Caco-2 (cell line): ENCODE measurements around the gene BPIFA2. TPM values are rescaled to one million over a fixed set of nuclear protein-coding genes. Genes with fewer than 3 reads are reported as not detected.
"Not testable (repeated sequence)": the region's sequence is repeated elsewhere in the genome, so short reads cannot be mapped to it uniquely, and the experiment has no call there.

Experiments used
- Bru-seq: library from RNA; stranded (reverse); fragments of 400-500 nt; gene quantifications from one replicate; lab custom pipeline; 2021; lab: Mats Ljungman, UMichigan
- BruChase-seq, 2 experiments: library from RNA; stranded (reverse); fragments of 400-500 nt; gene quantifications; one replicate each; lab custom pipeline; 2021; lab: Mats Ljungman, UMichigan
- BruUV-seq: library from RNA; stranded (reverse); fragments of 400-500 nt; replicated peaks from 2 replicates; lab custom pipeline; 2021; lab: Mats Ljungman, UMichigan
- CTCF ChIA-PET: fragments of 300-600 bp; sonication (Branson Sonifier 250); formaldehyde crosslinking; loops from one replicate; lab custom pipeline; 2022; ENCODE audit warnings: antibody characterized with exemption; lab: Charles Lee
- POLR2A ChIA-PET: fragments of 300-600 bp; sonication (Branson Sonifier 250); formaldehyde crosslinking; loops from one replicate; lab custom pipeline; 2022; ENCODE audit warnings: antibody characterized with exemption; lab: Charles Lee
- DNase-seq, 2 experiments: peaks; one replicate each; pipeline versions ENCODE4 v3.0.0 to v3.0.0-alpha.2; 2020 to 2022
- H3K27me3 ChIP-seq: replicated peaks from 2 replicates; pipeline ENCODE4 v1.6.0; 2011; ENCODE audit warnings: low read length; ENCODE audit not compliant: control insufficient read depth, insufficient read depth
- H3K36me3 ChIP-seq: 2 replicates; pipeline ENCODE4 v1.5.1; 2011; ENCODE audit warnings: low read length; ENCODE audit not compliant: control insufficient read depth, insufficient read depth
- H3K4me1 ChIP-seq: fragments of 250-450 bp; sonication (Bioruptor Pico); 2 replicates; pipeline ENCODE4 v1.5.1; 2020; ENCODE audit warnings: mild to moderate bottlenecking
- H3K4me3 ChIP-seq: 2 replicates; pipeline ENCODE4 v1.5.1; 2011; ENCODE audit warnings: low read depth, mild to moderate bottlenecking, control low read depth, low read length
- H3K9me3 ChIP-seq: fragments of 250-450 bp; sonication (Bioruptor Pico); 2 replicates; pipeline ENCODE4 v1.5.1; 2020; ENCODE audit warnings: mild to moderate bottlenecking, moderate library complexity
- H3K27ac Mint-ChIP-seq: one replicate; pipeline ENCODE4 v1.8.0; 2022; ENCODE audit warnings: mixed read lengths; ENCODE audit not compliant: unreplicated experiment
- H3K27me3 Mint-ChIP-seq: one replicate; pipeline ENCODE4 v1.8.0; 2022; ENCODE audit warnings: mixed read lengths; ENCODE audit not compliant: insufficient read depth, unreplicated experiment
- H3K36me3 Mint-ChIP-seq: one replicate; pipeline ENCODE4 v1.8.0; 2022; ENCODE audit warnings: mild to moderate bottlenecking, mixed read lengths; ENCODE audit not compliant: insufficient read depth, unreplicated experiment
- H3K4me1 Mint-ChIP-seq: one replicate; pipeline ENCODE4 v1.8.0; 2022; ENCODE audit warnings: low read depth, mixed read lengths; ENCODE audit not compliant: unreplicated experiment
- H3K4me3 Mint-ChIP-seq: one replicate; pipeline ENCODE4 v1.8.0; 2022; ENCODE audit warnings: mild to moderate bottlenecking, moderate library complexity, mixed read lengths; ENCODE audit not compliant: unreplicated experiment
- H3K9me3 Mint-ChIP-seq: one replicate; pipeline ENCODE4 v1.8.0; 2022; ENCODE audit warnings: mixed read lengths; ENCODE audit not compliant: unreplicated experiment
- intact Hi-C: fragments of 100-400 bp; cut with micrococcal nuclease; formaldehyde crosslinking; loops from one replicate; pipeline ENCODE4 v1.10.0; 2022; ENCODE audit not compliant: unreplicated experiment
- long read RNA-seq: library from polyadenylated mRNA; stranded (forward); transcript quantifications from one replicate; pipeline ENCODE4 v2.0.0, GENCODE V29; 2022
- total RNA-seq: library from RNA; stranded (reverse); gene quantifications from 2 replicates; pipeline ENCODE4 v1.2.3, GENCODE V29; 2022
- TF ChIP-seq, protein P1 (sequence below), 2 experiments: fragments of 200-600 bp in 1 of 2; IDR thresholded peaks; 1 replicate in 1 of 2; 2 replicates in 1 of 2; pipeline versions ENCODE4 v1.5.1 to v1.8.0; 2011 to 2022; ENCODE audit warnings: antibody characterized with exemption in 1 of 2, control low read depth in 1 of 2, inconsistent platforms in 1 of 2, low read depth in 1 of 2, low read length in 1 of 2, mild to moderate bottlenecking in 1 of 2, moderate library complexity in 1 of 2; ENCODE audit not compliant: insufficient read depth in 1 of 2, severe bottlenecking in 1 of 2, unreplicated experiment in 1 of 2

BPIFA2 gene, protein sequence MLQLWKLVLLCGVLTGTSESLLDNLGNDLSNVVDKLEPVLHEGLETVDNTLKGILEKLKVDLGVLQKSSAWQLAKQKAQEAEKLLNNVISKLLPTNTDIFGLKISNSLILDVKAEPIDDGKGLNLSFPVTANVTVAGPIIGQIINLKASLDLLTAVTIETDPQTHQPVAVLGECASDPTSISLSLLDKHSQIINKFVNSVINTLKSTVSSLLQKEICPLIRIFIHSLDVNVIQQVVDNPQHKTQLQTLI
- total RNA-seq (not detected in 2 replicates), Bru-seq, nascent RNA (percentile 11 among the genes with signal in this experiment), BruChase-seq, experiment 1, labeled RNA remaining after a 2-hour chase (not detected), BruChase-seq, experiment 2, labeled RNA remaining after a 6-hour chase (percentile 10 among the genes with signal in this experiment)
- long read RNA-seq = 0 reads

DNA sequence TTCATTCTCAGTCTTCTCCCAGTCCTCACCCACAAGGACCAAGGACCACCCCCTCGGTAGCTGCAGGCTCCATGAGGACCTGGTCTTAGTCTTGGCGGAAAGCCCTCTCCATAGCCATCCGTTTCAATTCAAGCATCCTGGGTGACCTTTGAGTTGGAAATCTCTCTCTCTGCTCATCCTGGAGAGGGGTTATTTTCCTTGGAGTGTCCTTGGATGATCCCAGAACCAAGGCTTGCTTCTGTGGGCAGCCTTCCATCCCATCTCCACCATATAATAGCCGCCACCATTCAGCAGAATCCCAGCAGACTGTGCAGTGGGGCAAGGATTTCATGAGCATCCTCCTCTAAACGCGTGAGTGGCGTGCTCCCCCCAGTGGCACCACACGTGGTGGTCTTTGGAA is at the start of gene BPIFA2:
TSS of gene BPIFA2 (plus strand) at position 301 of the 400 bp plus-strand sequence. CDS start 987 bp downstream, outside the sequence.
- TF ChIP-seq, protein P1, sequence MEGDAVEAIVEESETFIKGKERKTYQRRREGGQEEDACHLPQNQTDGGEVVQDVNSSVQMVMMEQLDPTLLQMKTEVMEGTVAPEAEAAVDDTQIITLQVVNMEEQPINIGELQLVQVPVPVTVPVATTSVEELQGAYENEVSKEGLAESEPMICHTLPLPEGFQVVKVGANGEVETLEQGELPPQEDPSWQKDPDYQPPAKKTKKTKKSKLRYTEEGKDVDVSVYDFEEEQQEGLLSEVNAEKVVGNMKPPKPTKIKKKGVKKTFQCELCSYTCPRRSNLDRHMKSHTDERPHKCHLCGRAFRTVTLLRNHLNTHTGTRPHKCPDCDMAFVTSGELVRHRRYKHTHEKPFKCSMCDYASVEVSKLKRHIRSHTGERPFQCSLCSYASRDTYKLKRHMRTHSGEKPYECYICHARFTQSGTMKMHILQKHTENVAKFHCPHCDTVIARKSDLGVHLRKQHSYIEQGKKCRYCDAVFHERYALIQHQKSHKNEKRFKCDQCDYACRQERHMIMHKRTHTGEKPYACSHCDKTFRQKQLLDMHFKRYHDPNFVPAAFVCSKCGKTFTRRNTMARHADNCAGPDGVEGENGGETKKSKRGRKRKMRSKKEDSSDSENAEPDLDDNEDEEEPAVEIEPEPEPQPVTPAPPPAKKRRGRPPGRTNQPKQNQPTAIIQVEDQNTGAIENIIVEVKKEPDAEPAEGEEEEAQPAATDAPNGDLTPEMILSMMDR (IDR thresholded peaks at IDR 0.05; ENCODE audit: insufficient read depth in 1 of 2, low read depth in 1 of 2, low read length in 1 of 2, severe bottlenecking in 1 of 2, unreplicated experiment in 1 of 2) = no peak
- H3K9me3 Mint-ChIP-seq = peaks cover 30% of the 10 kb centered on the region
- Histone ChIP-seq H3K27me3 (no peaks in the 10 kb centered on the region), H3K36me3 (no peaks in the 10 kb centered on the region), H3K9me3 (peaks cover 30% of the 10 kb centered on the region), H3K4me1 (no peaks in the 10 kb centered on the region), H3K4me3 (no peak within 1 kb of the TSS)
- H3K4me1 Mint-ChIP-seq = no peaks in the 10 kb centered on the region
- no peaks in the 10 kb centered on the region for H3K36me3 Mint-ChIP-seq
- H3K27me3 Mint-ChIP-seq = peaks cover 1% of the 10 kb centered on the region
- H3K4me3 Mint-ChIP-seq = no peak within 1 kb of the TSS
- no peak within 1 kb of the TSS for H3K27ac Mint-ChIP-seq
- peak in 1 of 2 experiments; percentile 15 for DNase-seq
- ChIA-PET CTCF (no interaction called here), POLR2A (no interaction called here)
- intact Hi-C loops = loop anchor here (2.0 kb wide), 1 partner anchor 45 kb away; no protein-coding TSS in a partner anchor
- no TSS peak for BruUV-seq

GRCh38 chr20:33119725-33120720 is 47.9 kb upstream of the BPIFA2 start:
- ChIA-PET POLR2A (no interaction called here), CTCF (no interaction called here)
- Histone ChIP-seq H3K4me3 (no peak overlapping the region), H3K4me1 (no peaks in the 10 kb centered on the region), H3K36me3 (no peaks in the 10 kb centered on the region), H3K9me3 (peaks cover 4% of the 10 kb centered on the region; the same call in 1 of the 2 replicates), H3K27me3 (no peaks in the 10 kb centered on the region)
- intact Hi-C loops = no loop called here
- no TSS peak for BruUV-seq
- peaks cover 25% of the 10 kb centered on the region for H3K9me3 Mint-ChIP-seq
- H3K4me1 Mint-ChIP-seq = no peaks in the 10 kb centered on the region
- no peak overlapping the region for H3K27ac Mint-ChIP-seq
- no peak overlapping the region for H3K4me3 Mint-ChIP-seq
- H3K27me3 Mint-ChIP-seq = no peaks in the 10 kb centered on the region
- no peak for DNase-seq
- TF ChIP-seq, protein P1 (IDR thresholded peaks at IDR 0.05; ENCODE audit: insufficient read depth in 1 of 2, low read depth in 1 of 2, low read length in 1 of 2, severe bottlenecking in 1 of 2, unreplicated experiment in 1 of 2) = no peak
- H3K36me3 Mint-ChIP-seq = no peaks in the 10 kb centered on the region

GRCh38 chr20:33120934-33121333 is 47.0 kb upstream of the BPIFA2 start:
- intact Hi-C loops = no loop called here
- DNase-seq = peak in 1 of 2 experiments; percentile 32

DNA sequence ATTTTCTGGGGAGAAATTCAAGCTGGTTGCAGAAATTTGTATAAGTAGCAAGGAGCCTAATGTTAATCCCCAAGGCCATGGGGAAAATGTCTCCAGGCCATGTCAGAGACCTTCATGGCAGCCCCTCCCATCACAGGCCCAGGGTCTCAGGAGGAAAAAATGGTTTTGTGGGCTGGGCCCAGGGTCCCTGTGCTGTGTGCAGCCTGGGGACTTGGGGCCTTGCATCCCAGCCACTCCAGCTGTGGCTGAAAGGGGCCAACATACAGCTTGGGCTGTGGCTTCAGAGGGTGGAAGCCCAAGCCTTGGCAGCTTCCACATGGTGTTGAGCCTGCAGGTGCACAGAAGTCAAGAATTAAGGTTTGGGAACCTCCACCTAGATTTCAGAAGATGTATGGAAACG is 45.7 kb upstream of the BPIFA2 start:
- DNase-seq = peak in 1 of 2 experiments; percentile 24
- H3K36me3 ChIP-seq, H3K36me3 Mint-ChIP-seq, H3K4me1 Mint-ChIP-seq, BruUV-seq, H3K4me3 ChIP-seq, CTCF ChIA-PET, H3K27me3 ChIP-seq, H3K27me3 Mint-ChIP-seq, POLR2A ChIA-PET, H3K4me1 ChIP-seq, H3K27ac Mint-ChIP-seq, H3K9me3 ChIP-seq, intact Hi-C loops, H3K4me3 Mint-ChIP-seq: not testable (repeated sequence)
- peaks cover 25% of the 10 kb centered on the region for H3K9me3 Mint-ChIP-seq

More at GRCh38 chr20:33120934-33121333, 47.0 kb upstream of the BPIFA2 start:
- Histone ChIP-seq H3K27me3 (no peaks in the 10 kb centered on the region), H3K9me3 (peaks cover 4% of the 10 kb centered on the region; the same call in 1 of the 2 replicates), H3K4me1 (no peaks in the 10 kb centered on the region), H3K4me3 (no peak overlapping the region), H3K36me3 (no peaks in the 10 kb centered on the region)
- no peaks in the 10 kb centered on the region for H3K4me1 Mint-ChIP-seq
- ChIA-PET POLR2A (no interaction called here), CTCF (no interaction called here)
- H3K27ac Mint-ChIP-seq = no peak overlapping the region
- TF ChIP-seq, protein P1 (IDR thresholded peaks at IDR 0.05; ENCODE audit: insufficient read depth in 1 of 2, low read depth in 1 of 2, low read length in 1 of 2, severe bottlenecking in 1 of 2, unreplicated experiment in 1 of 2) = no peak
- H3K9me3 Mint-ChIP-seq = peaks cover 25% of the 10 kb centered on the region
- H3K27me3 Mint-ChIP-seq = no peaks in the 10 kb centered on the region
- BruUV-seq = no TSS peak
- no peaks in the 10 kb centered on the region for H3K36me3 Mint-ChIP-seq
- no peak overlapping the region for H3K4me3 Mint-ChIP-seq
